Lung (tissue), 12 donors: Measurements from ENCODE around the gene DIDO1. TPM values are rescaled to one million over a fixed set of nuclear protein-coding genes. Genes with fewer than 3 reads are reported as not detected.
"Not testable (repeated sequence)": the region's sequence is repeated elsewhere in the genome, so short reads cannot be mapped to it uniquely, and the experiment has no call there.

Experiments used
- ATAC-seq: fragments of 200-7000 bp; cut with Tn5 transposase; one replicate; pipeline ENCODE4 v1.9.1; 2020; ENCODE audit warnings: moderate number of reproducible peaks; ENCODE audit not compliant: insufficient read depth, low FRiP score
- DNase-seq, 3 donors: peaks; one replicate each; pipeline ENCODE4 v3.0.0-alpha.2; 2013 to 2017
- H3K27ac ChIP-seq, 2 donors: one replicate each; pipeline ENCODE4 v1.5.1; 2013; ENCODE audit warnings: mild to moderate bottlenecking in 2 of 2, moderate library complexity in 2 of 2, control low read depth in 1 of 2, inconsistent platforms in 1 of 2, low read depth in 1 of 2, low read length in 1 of 2
- H3K27me3 ChIP-seq, 3 donors: one replicate each; pipeline ENCODE4 v1.5.1; 2013; ENCODE audit warnings: low read length in 2 of 3; ENCODE audit not compliant: control insufficient read depth in 3 of 3, insufficient read depth in 3 of 3
- H3K36me3 ChIP-seq, 4 donors: one replicate each; pipeline ENCODE4 v1.5.1; 2013; ENCODE audit warnings: low read length in 4 of 4, mild to moderate bottlenecking in 1 of 4, moderate library complexity in 1 of 4; ENCODE audit not compliant: control insufficient read depth in 4 of 4, insufficient read depth in 4 of 4
- H3K4me1 ChIP-seq, 5 donors: one replicate each; pipeline ENCODE4 v1.5.1; 2013; ENCODE audit warnings: low read length in 5 of 5, mild to moderate bottlenecking in 2 of 5, moderate library complexity in 1 of 5; ENCODE audit not compliant: control insufficient read depth in 5 of 5, insufficient read depth in 5 of 5
- H3K4me3 ChIP-seq: one replicate; pipeline ENCODE4 v1.5.1; 2013; ENCODE audit warnings: mild to moderate bottlenecking, control low read depth, moderate library complexity
- H3K9ac ChIP-seq, 2 donors: one replicate each; pipeline ENCODE4 v1.5.1; 2013; ENCODE audit warnings: low read length in 2 of 2, control low read depth in 1 of 2; ENCODE audit not compliant: insufficient read depth in 1 of 2
- H3K9me3 ChIP-seq, 4 donors: one replicate each; pipeline ENCODE4 v1.5.1; 2013; ENCODE audit warnings: low read length in 3 of 4, mild to moderate bottlenecking in 1 of 4, moderate library complexity in 1 of 4; ENCODE audit not compliant: control insufficient read depth in 4 of 4, insufficient read depth in 3 of 4
- CTCF ChIP-seq: IDR thresholded peaks from 2 replicates; pipeline ENCODE4 v1.5.1; 2012; ENCODE audit warnings: mild to moderate bottlenecking; ENCODE audit errors: control extremely low read depth, extremely low read depth
- WGBS, 2 donors: extraction: QIAGEN DNeasy Blood & Tissue Kit; methylation state at CpG; one replicate each; pipeline ENCODE4 v1.1.7; 2013; 5-methylcytosine and 5-hydroxymethylcytosine counted together
- polyA plus RNA-seq, 2 donors: library from polyadenylated mRNA; stranded (reverse); fragments of 200-250 nt; gene quantifications; one replicate each; pipeline ENCODE4 v1.2.1, GENCODE V29; 2013
- total RNA-seq, 2 donors: library from RNA; depleted of rRNA in 1 of 2; stranded (reverse); fragments of >200 nt in 1 of 2; gene quantifications; one replicate each; pipeline ENCODE4 v1.2.1, GENCODE V29; 2014 to 2021
- donor health status: control.
- donor health status: control.
- donor health status: Bipolar disorder and iron deficiency.
- donor health status: healthy.
- donor health status: DM: yes; HTN: yes; CAD: no.

The DIDO1 gene
- total and polyA plus RNA-seq, 4 donors, result 19.6 to 71.2 (median 35.8) TPM

GRCh38 chr20:62961310-62961783 is 35.0 kb upstream of the DIDO1 start:
- DNase-seq, result peak in 2 of 3 donors; percentile 43 to 64
- no peak overlapping the region for H3K4me3 ChIP-seq
- ATAC-seq, result no peak

GRCh38 chr20:62960446-62961309 is 34.4 kb upstream of the DIDO1 start:
- H3K36me3 ChIP-seq, ATAC-seq: not testable (repeated sequence)
- WGBS, 2 donors, result 92 to 93% methylated on average over 21 to 24 of the region's 31 CpGs

More at GRCh38 chr20:62961310-62961783, 35.0 kb upstream of the DIDO1 start:
- Histone ChIP-seq H3K36me3 (peaks cover 0 to 6% (median 0%) of the 10 kb centered on the region in 4 donors), H3K27ac (no peak overlapping the region), H3K27me3 (no peaks in the 10 kb centered on the region), H3K4me1 (peaks cover 0 to 3% (median 0%) of the 10 kb centered on the region in 5 donors), H3K9ac (no peak overlapping the region), H3K9me3 (no peaks in the 10 kb centered on the region)
- no peak for TF ChIP-seq CTCF
- WGBS, 2 donors, result 81 to 85% methylated on average over 15 to 19 of the region's 19 CpGs

GRCh38 chr20:62959998-62960436 is 33.7 kb upstream of the DIDO1 start:
- no peak for TF ChIP-seq CTCF
- DNase-seq, result no peak
- ATAC-seq, result no peak

More at GRCh38 chr20:62960446-62961309, 34.4 kb upstream of the DIDO1 start:
- not testable (repeated sequence) for H3K9ac ChIP-seq, H3K9me3 ChIP-seq, H3K27ac ChIP-seq, H3K4me1 ChIP-seq, H3K27me3 ChIP-seq, H3K4me3 ChIP-seq
- peak in 1 of 3 donors; percentile 27 for DNase-seq

More at GRCh38 chr20:62959998-62960436, 33.7 kb upstream of the DIDO1 start:
- Histone ChIP-seq H3K27ac (no peak overlapping the region), H3K27me3 (no peaks in the 10 kb centered on the region), H3K36me3 (peaks cover 0 to 6% (median 0%) of the 10 kb centered on the region in 4 donors), H3K9me3 (no peaks in the 10 kb centered on the region), H3K4me1 (peaks cover 0 to 3% (median 0%) of the 10 kb centered on the region in 5 donors), H3K4me3 (no peak overlapping the region), H3K9ac (no peak overlapping the region)
- 85 to 91% methylated on average over 20 of the region's 20 CpGs for WGBS, 2 donors
